ENCODE measurements around the gene SMPD1. TPM values are rescaled to one million over a fixed set of nuclear protein-coding genes. Genes with fewer than 3 reads are reported as not detected.
A peak's percentile ranks its signal among the peaks of the same experiment; 100 is the strongest.
"Not testable (repeated sequence)": the region's sequence is repeated elsewhere in the genome, so short reads cannot be mapped to it uniquely, and the experiment has no call there.

SMPD1 gene
- total RNA-seq, 1 donor from 2014 or later = 9.9 TPM

DNA sequence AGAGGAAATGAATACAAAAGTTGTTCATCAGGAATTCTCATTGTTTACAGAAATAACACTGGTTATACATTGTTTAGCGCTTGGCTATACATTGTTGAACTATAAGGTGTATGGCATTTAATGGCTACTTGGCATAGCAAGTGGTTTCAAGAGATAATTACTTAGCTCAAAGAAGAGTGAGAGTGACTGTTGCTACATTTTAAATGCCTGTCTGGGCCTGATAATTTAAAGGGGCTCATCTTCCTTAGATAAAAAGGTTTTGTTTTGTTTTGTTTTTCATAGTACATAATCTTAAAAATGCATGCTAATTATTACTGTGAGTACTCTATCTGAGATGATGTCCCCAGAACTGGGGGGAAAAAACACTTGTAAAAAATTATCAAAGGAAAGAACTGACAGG, 1.5 kb upstream of the SMPD1 start:
- Histone ChIP-seq H3K36me3 (ENCODE audit: control insufficient read depth in 3 of 3, insufficient read depth in 3 of 3, low read length in 3 of 3) (peaks cover 2 to 10% (median 9%) of the 10 kb centered on the region in 3 donors), H3K27me3 (ENCODE audit: control insufficient read depth in 3 of 3, insufficient read depth in 3 of 3, low read length in 3 of 3) (no peaks in the 10 kb centered on the region), H3K9ac (ENCODE audit: low read depth in 1 of 3, low read length in 3 of 3) (no peak overlapping the region), H3K4me3 (ENCODE audit: low read length in 3 of 3) (no peak overlapping the region), H3K27ac (ENCODE audit: low read depth, low read length) (peak overlapping the region; percentile 96), H3K9me3 (ENCODE audit: control insufficient read depth in 3 of 3, low read length in 3 of 3) (no peaks in the 10 kb centered on the region), H3K4me1 (ENCODE audit: control insufficient read depth in 3 of 3, insufficient read depth in 3 of 3, low read length in 3 of 3) (peaks cover 17 to 26% (median 18%) of the 10 kb centered on the region in 3 donors)

- Histone ChIP-seq H3K9me3 (ENCODE audit: control insufficient read depth in 3 of 3, low read length in 3 of 3) (no peaks in the 10 kb centered on the region), H3K4me3 (ENCODE audit: low read length in 3 of 3) (peak overlapping the region; percentile 80 to 93 (median 87)), H3K36me3 (ENCODE audit: control insufficient read depth in 3 of 3, insufficient read depth in 3 of 3, low read length in 3 of 3) (peaks cover 15 to 29% (median 23%) of the 10 kb centered on the region in 3 donors), H3K27ac (ENCODE audit: low read depth, low read length) (peak overlapping the region; percentile 96), H3K9ac (ENCODE audit: low read depth in 1 of 3, low read length in 3 of 3) (peak overlapping the region; percentile 89 to 95 (median 92)), H3K4me1 (ENCODE audit: control insufficient read depth in 3 of 3, insufficient read depth in 3 of 3, low read length in 3 of 3) (peaks cover 17 to 26% (median 18%) of the 10 kb centered on the region in 3 donors), H3K27me3 (ENCODE audit: control insufficient read depth in 3 of 3, insufficient read depth in 3 of 3, low read length in 3 of 3) (no peaks in the 10 kb centered on the region)
Measured at GRCh38 chr11:6390718-6391469, 620 bp downstream of the SMPD1 start.

GRCh38 chr11:6391537-6392134, 1.4 kb downstream of the SMPD1 start:
- H3K9ac ChIP-seq (ENCODE audit: low read depth in 1 of 3, low read length in 3 of 3) = peak overlapping the region; percentile 89 to 95 (median 92)

DNA sequence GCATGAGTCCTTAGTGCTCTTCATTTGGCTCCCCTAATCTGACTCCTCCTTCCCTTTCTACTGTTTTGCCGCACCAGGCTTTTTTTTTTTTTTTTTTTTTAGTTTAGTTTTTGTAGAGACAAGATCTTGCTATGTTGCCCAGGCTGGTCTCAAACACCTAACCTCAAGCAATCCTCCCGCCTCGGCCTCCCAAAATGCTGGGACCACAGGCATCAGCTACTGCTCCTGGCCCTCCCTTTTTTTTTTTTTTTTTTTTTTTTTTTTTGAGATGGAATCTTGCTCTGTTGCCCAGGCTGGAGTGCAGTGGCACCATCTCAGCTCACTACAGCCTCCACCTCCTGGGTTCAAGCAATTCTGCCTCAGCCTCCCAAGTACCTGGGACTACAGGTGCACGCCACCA, 2.0 kb downstream of the SMPD1 start:
- H3K27ac ChIP-seq (ENCODE audit: low read depth, low read length); H3K9ac ChIP-seq (ENCODE audit: low read depth in 1 of 3, low read length in 3 of 3); H3K9me3 ChIP-seq (ENCODE audit: control insufficient read depth in 3 of 3, low read length in 3 of 3); H3K27me3 ChIP-seq (ENCODE audit: control insufficient read depth in 3 of 3, insufficient read depth in 3 of 3, low read length in 3 of 3): not testable (repeated sequence)
- peaks cover 19 to 29% (median 23%) of the 10 kb centered on the region in 3 donors for H3K36me3 ChIP-seq (ENCODE audit: control insufficient read depth in 3 of 3, insufficient read depth in 3 of 3, low read length in 3 of 3)
- peaks cover 18 to 26% (median 22%) of the 10 kb centered on the region in 3 donors for H3K4me1 ChIP-seq (ENCODE audit: control insufficient read depth in 3 of 3, insufficient read depth in 3 of 3, low read length in 3 of 3)
- peak overlapping the region in 1 of 3 donors; percentile 14 for H3K4me3 ChIP-seq (ENCODE audit: low read length in 3 of 3)

More at GRCh38 chr11:6391537-6392134, 1.4 kb downstream of the SMPD1 start:
- Histone ChIP-seq H3K27ac (ENCODE audit: low read depth, low read length) (peak overlapping the region; percentile 96), H3K36me3 (ENCODE audit: control insufficient read depth in 3 of 3, insufficient read depth in 3 of 3, low read length in 3 of 3) (peaks cover 15 to 29% (median 23%) of the 10 kb centered on the region in 3 donors), H3K4me3 (ENCODE audit: low read length in 3 of 3) (peak overlapping the region; percentile 80 to 93 (median 87)), H3K27me3 (ENCODE audit: control insufficient read depth in 3 of 3, insufficient read depth in 3 of 3, low read length in 3 of 3) (no peaks in the 10 kb centered on the region), H3K9me3 (ENCODE audit: control insufficient read depth in 3 of 3, low read length in 3 of 3) (no peaks in the 10 kb centered on the region), H3K4me1 (ENCODE audit: control insufficient read depth in 3 of 3, insufficient read depth in 3 of 3, low read length in 3 of 3) (peaks cover 17 to 26% (median 18%) of the 10 kb centered on the region in 3 donors)

DNA sequence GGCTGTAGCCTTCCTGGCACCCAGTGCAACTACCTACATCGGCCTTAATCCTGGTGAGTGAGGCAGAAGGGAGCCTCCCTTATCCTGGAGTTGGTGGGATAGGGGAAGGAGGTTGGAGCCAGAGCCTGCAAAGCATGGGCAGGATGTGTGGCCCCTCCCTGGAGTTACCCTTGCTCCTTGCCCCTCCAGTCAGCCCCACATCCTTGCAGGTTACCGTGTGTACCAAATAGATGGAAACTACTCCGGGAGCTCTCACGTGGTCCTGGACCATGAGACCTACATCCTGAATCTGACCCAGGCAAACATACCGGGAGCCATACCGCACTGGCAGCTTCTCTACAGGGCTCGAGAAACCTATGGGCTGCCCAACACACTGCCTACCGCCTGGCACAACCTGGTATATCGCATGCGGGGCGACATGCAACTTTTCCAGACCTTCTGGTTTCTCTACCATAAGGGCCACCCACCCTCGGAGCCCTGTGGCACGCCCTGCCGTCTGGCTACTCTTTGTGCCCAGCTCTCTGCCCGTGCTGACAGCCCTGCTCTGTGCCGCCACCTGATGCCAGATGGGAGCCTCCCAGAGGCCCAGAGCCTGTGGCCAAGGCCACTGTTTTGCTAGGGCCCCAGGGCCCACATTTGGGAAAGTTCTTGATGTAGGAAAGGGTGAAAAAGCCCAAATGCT, 3.9 kb downstream of the SMPD1 start:
- H3K9ac ChIP-seq (ENCODE audit: low read depth in 1 of 3, low read length in 3 of 3) = peak overlapping the region in 1 of 3 donors; percentile 25

DNA sequence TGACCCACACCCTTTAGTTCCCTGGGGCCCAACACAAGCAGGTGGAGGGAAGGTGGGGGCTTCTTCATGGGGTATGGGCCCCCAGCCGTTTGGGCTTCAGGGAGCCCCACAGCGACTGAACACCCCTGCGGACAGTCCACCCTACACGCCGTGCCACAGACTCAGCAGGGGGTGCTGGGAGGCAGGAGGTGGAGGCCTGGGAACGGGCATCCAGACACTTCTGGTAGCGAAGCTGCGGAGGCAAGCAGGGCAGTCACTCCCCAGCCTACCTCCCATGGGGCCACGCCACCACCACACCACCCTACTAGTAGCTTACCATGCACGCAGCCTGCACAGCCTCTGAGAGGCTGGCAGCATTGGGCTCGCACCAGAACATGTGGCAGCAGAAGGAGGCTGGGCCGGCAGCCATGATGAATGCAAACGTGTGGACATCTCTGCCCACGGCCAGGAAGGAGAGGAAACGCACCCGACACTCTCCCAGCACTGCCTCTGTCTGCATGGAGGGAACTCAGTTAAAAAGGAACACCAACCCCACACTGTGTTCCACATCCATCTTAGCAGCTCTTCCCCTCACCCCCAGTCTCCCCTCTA, 5.3 kb downstream of the SMPD1 start:
- Histone ChIP-seq H3K36me3 (ENCODE audit: control insufficient read depth in 3 of 3, insufficient read depth in 3 of 3, low read length in 3 of 3) (peaks cover 25 to 36% (median 33%) of the 10 kb centered on the region in 3 donors), H3K27ac (ENCODE audit: low read depth, low read length) (no peak overlapping the region), H3K9ac (ENCODE audit: low read depth in 1 of 3, low read length in 3 of 3) (peak overlapping the region in 1 of 3 donors; percentile 8), H3K4me3 (ENCODE audit: low read length in 3 of 3) (no peak overlapping the region), H3K4me1 (ENCODE audit: control insufficient read depth in 3 of 3, insufficient read depth in 3 of 3, low read length in 3 of 3) (peaks cover 15 to 29% (median 20%) of the 10 kb centered on the region in 3 donors), H3K27me3 (ENCODE audit: control insufficient read depth in 3 of 3, insufficient read depth in 3 of 3, low read length in 3 of 3) (no peaks in the 10 kb centered on the region), H3K9me3 (ENCODE audit: control insufficient read depth in 3 of 3, low read length in 3 of 3) (no peaks in the 10 kb centered on the region)

More for the DNA sequence above, 3.9 kb downstream of the SMPD1 start:
- H3K27me3 ChIP-seq (ENCODE audit: control insufficient read depth in 3 of 3, insufficient read depth in 3 of 3, low read length in 3 of 3) = no peaks in the 10 kb centered on the region
- peaks cover 20 to 29% (median 28%) of the 10 kb centered on the region in 3 donors for H3K4me1 ChIP-seq (ENCODE audit: control insufficient read depth in 3 of 3, insufficient read depth in 3 of 3, low read length in 3 of 3)
- H3K4me3 ChIP-seq (ENCODE audit: low read length in 3 of 3) = no peak overlapping the region
- peaks cover 23 to 34% (median 31%) of the 10 kb centered on the region in 3 donors for H3K36me3 ChIP-seq (ENCODE audit: control insufficient read depth in 3 of 3, insufficient read depth in 3 of 3, low read length in 3 of 3)
- no peak overlapping the region for H3K27ac ChIP-seq (ENCODE audit: low read depth, low read length)
- H3K9me3 ChIP-seq (ENCODE audit: control insufficient read depth in 3 of 3, low read length in 3 of 3) = no peaks in the 10 kb centered on the region

- H3K36me3 ChIP-seq (ENCODE audit: control insufficient read depth in 3 of 3, insufficient read depth in 3 of 3, low read length in 3 of 3) = peaks cover 30 to 45% (median 43%) of the 10 kb centered on the region in 3 donors
- H3K4me3 ChIP-seq (ENCODE audit: low read length in 3 of 3) = no peak overlapping the region
- no peak overlapping the region for H3K9ac ChIP-seq (ENCODE audit: low read depth in 1 of 3, low read length in 3 of 3)
- H3K27me3 ChIP-seq (ENCODE audit: control insufficient read depth in 3 of 3, insufficient read depth in 3 of 3, low read length in 3 of 3) = no peaks in the 10 kb centered on the region
- H3K27ac ChIP-seq (ENCODE audit: low read depth, low read length) = no peak overlapping the region
- H3K4me1 ChIP-seq (ENCODE audit: control insufficient read depth in 3 of 3, insufficient read depth in 3 of 3, low read length in 3 of 3) = peaks cover 2 to 15% (median 6%) of the 10 kb centered on the region in 3 donors
- no peaks in the 10 kb centered on the region for H3K9me3 ChIP-seq (ENCODE audit: control insufficient read depth in 3 of 3, low read length in 3 of 3)
Measured at GRCh38 chr11:6397156-6397555, 6.9 kb downstream of the SMPD1 start.

DNA sequence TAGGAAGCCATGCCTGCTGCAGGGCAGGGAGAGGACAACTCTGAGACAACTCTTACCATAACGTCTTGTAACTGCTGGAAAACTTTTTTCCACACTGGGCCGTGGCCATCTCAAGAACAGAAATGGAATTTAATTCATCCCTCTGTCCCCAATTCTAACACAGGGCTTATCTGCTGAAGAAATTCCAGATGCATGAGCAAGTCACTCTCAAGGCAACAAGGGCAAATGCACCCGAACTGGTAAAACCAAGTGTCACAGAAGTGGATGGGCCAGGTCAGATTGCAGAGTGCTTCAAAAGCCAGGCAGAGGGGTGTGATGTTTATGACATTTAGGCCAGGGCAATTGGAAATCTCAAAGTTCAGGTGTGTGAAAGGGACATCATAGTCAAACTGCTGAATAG, 7.4 kb downstream of the SMPD1 start:
- no peak overlapping the region for H3K4me3 ChIP-seq (ENCODE audit: low read length in 3 of 3)
- H3K27ac ChIP-seq (ENCODE audit: low read depth, low read length) = no peak overlapping the region
- H3K9me3 ChIP-seq (ENCODE audit: control insufficient read depth in 3 of 3, low read length in 3 of 3) = no peaks in the 10 kb centered on the region
- no peak overlapping the region for H3K9ac ChIP-seq (ENCODE audit: low read depth in 1 of 3, low read length in 3 of 3)
- H3K4me1 ChIP-seq (ENCODE audit: control insufficient read depth in 3 of 3, insufficient read depth in 3 of 3, low read length in 3 of 3) = peaks cover 2 to 15% (median 6%) of the 10 kb centered on the region in 3 donors
- H3K27me3 ChIP-seq (ENCODE audit: control insufficient read depth in 3 of 3, insufficient read depth in 3 of 3, low read length in 3 of 3) = no peaks in the 10 kb centered on the region
- peaks cover 31 to 45% (median 43%) of the 10 kb centered on the region in 3 donors for H3K36me3 ChIP-seq (ENCODE audit: control insufficient read depth in 3 of 3, insufficient read depth in 3 of 3, low read length in 3 of 3)

- Histone ChIP-seq H3K9me3 (ENCODE audit: control insufficient read depth in 3 of 3, low read length in 3 of 3) (no peaks in the 10 kb centered on the region), H3K4me3 (ENCODE audit: low read length in 3 of 3) (no peak overlapping the region), H3K27me3 (ENCODE audit: control insufficient read depth in 3 of 3, insufficient read depth in 3 of 3, low read length in 3 of 3) (no peaks in the 10 kb centered on the region), H3K4me1 (ENCODE audit: control insufficient read depth in 3 of 3, insufficient read depth in 3 of 3, low read length in 3 of 3) (peaks cover 2 to 12% (median 2%) of the 10 kb centered on the region in 3 donors), H3K27ac (ENCODE audit: low read depth, low read length) (no peak overlapping the region), H3K9ac (ENCODE audit: low read depth in 1 of 3, low read length in 3 of 3) (no peak overlapping the region), H3K36me3 (ENCODE audit: control insufficient read depth in 3 of 3, insufficient read depth in 3 of 3, low read length in 3 of 3) (peaks cover 18 to 34% (median 21%) of the 10 kb centered on the region in 3 donors)
Measured at GRCh38 chr11:6400431-6401345, 10.4 kb downstream of the SMPD1 start.
